T-helper 1 cell treated with Interleukin-12 subunit alpha and Interleukin-12 subunit beta and Interleukin-4 antibody, amounts not matched to agents 30 μg/mL and 1 μg/mL, for 36 hours (primary cell): ENCODE data around the gene ANKS1B.
"Not testable (repeated sequence)": the region's sequence is repeated elsewhere in the genome, so short reads cannot be mapped to it uniquely, and the experiment has no call there.

Source experiments
- H3K27ac Mint-ChIP-seq: one replicate; pipeline ENCODE4 v1.8.0; 2021; ENCODE audit warnings: mild to moderate bottlenecking, mixed read lengths
- H3K27me3 Mint-ChIP-seq: one replicate; pipeline ENCODE4 v1.8.0; 2021; ENCODE audit warnings: low read depth, mixed read lengths
- H3K36me3 Mint-ChIP-seq: one replicate; pipeline ENCODE4 v1.8.0; 2021; ENCODE audit warnings: low read depth, mixed read lengths
- H3K4me1 Mint-ChIP-seq: one replicate; pipeline ENCODE4 v1.8.0; 2021; ENCODE audit warnings: low read depth, mixed read lengths
- H3K4me3 Mint-ChIP-seq: one replicate; pipeline ENCODE4 v1.8.0; 2021; ENCODE audit warnings: mild to moderate bottlenecking, moderate library complexity, mixed read lengths
- H3K9me3 Mint-ChIP-seq: one replicate; pipeline ENCODE4 v1.8.0; 2021; ENCODE audit warnings: mixed read lengths

The ANKS1B gene

GRCh38 chr12:99619389-99620158, 365.2 kb downstream of the ANKS1B start:
- no peaks in the 10 kb centered on the region for H3K9me3 Mint-ChIP-seq
- no peaks in the 10 kb centered on the region for H3K27me3 Mint-ChIP-seq
- no peaks in the 10 kb centered on the region for H3K36me3 Mint-ChIP-seq
- H3K4me1 Mint-ChIP-seq = no peaks in the 10 kb centered on the region
- H3K27ac Mint-ChIP-seq = no peak overlapping the region
- no peak overlapping the region for H3K4me3 Mint-ChIP-seq

- no peaks in the 10 kb centered on the region for H3K27me3 Mint-ChIP-seq
- H3K27ac Mint-ChIP-seq = no peak overlapping the region
- H3K4me1 Mint-ChIP-seq = no peaks in the 10 kb centered on the region
- H3K36me3 Mint-ChIP-seq = no peaks in the 10 kb centered on the region
- H3K9me3 Mint-ChIP-seq = no peaks in the 10 kb centered on the region
- no peak overlapping the region for H3K4me3 Mint-ChIP-seq
These were observed 366.1 kb downstream of the ANKS1B start for GRCh38 chr12:99618657-99619056.

- H3K4me1 Mint-ChIP-seq = no peaks in the 10 kb centered on the region
- no peaks in the 10 kb centered on the region for H3K27me3 Mint-ChIP-seq
- H3K27ac Mint-ChIP-seq = no peak overlapping the region
- no peaks in the 10 kb centered on the region for H3K36me3 Mint-ChIP-seq
- no peak overlapping the region for H3K4me3 Mint-ChIP-seq
- H3K9me3 Mint-ChIP-seq = no peaks in the 10 kb centered on the region
These were observed 373.1 kb downstream of the ANKS1B start for GRCh38 chr12:99611599-99611998.

- no peak overlapping the region for H3K4me3 Mint-ChIP-seq
These were observed 373.6 kb downstream of the ANKS1B start for GRCh38 chr12:99611117-99611516.

GRCh38 chr12:99609455-99610181, 375.1 kb downstream of the ANKS1B start:
- H3K4me1 Mint-ChIP-seq = no peaks in the 10 kb centered on the region
- H3K36me3 Mint-ChIP-seq = no peaks in the 10 kb centered on the region
- no peak overlapping the region for H3K27ac Mint-ChIP-seq
- no peak overlapping the region for H3K4me3 Mint-ChIP-seq
- no peaks in the 10 kb centered on the region for H3K9me3 Mint-ChIP-seq
- H3K27me3 Mint-ChIP-seq = no peaks in the 10 kb centered on the region

More at GRCh38 chr12:99611117-99611516, 373.6 kb downstream of the ANKS1B start:
- no peaks in the 10 kb centered on the region for H3K4me1 Mint-ChIP-seq
- H3K27ac Mint-ChIP-seq = no peak overlapping the region
- no peaks in the 10 kb centered on the region for H3K36me3 Mint-ChIP-seq
- H3K9me3 Mint-ChIP-seq = no peaks in the 10 kb centered on the region
- H3K27me3 Mint-ChIP-seq = no peaks in the 10 kb centered on the region

GRCh38 chr12:99600388-99600787, 384.3 kb downstream of the ANKS1B start:
- no peaks in the 10 kb centered on the region for H3K36me3 Mint-ChIP-seq
- no peaks in the 10 kb centered on the region for H3K4me1 Mint-ChIP-seq
- no peak overlapping the region for H3K27ac Mint-ChIP-seq
- no peak overlapping the region for H3K4me3 Mint-ChIP-seq
- H3K27me3 Mint-ChIP-seq = no peaks in the 10 kb centered on the region
- no peaks in the 10 kb centered on the region for H3K9me3 Mint-ChIP-seq

- Mint-ChIP-seq H3K27me3 (no peaks in the 10 kb centered on the region), H3K4me3 (no peak overlapping the region), H3K36me3 (no peaks in the 10 kb centered on the region), H3K27ac (no peak overlapping the region), H3K4me1 (no peaks in the 10 kb centered on the region), H3K9me3 (no peaks in the 10 kb centered on the region)
These were observed 386.0 kb downstream of the ANKS1B start for GRCh38 chr12:99598785-99599184.

GRCh38 chr12:99596762-99597161, 388.0 kb downstream of the ANKS1B start:
- no peak overlapping the region for H3K27ac Mint-ChIP-seq
- no peaks in the 10 kb centered on the region for H3K27me3 Mint-ChIP-seq
- H3K36me3 Mint-ChIP-seq = no peaks in the 10 kb centered on the region
- no peaks in the 10 kb centered on the region for H3K4me1 Mint-ChIP-seq
- no peaks in the 10 kb centered on the region for H3K9me3 Mint-ChIP-seq
- no peak overlapping the region for H3K4me3 Mint-ChIP-seq

GRCh38 chr12:99577125-99577524, 407.6 kb downstream of the ANKS1B start:
- H3K4me3 Mint-ChIP-seq, H3K36me3 Mint-ChIP-seq, H3K27me3 Mint-ChIP-seq, H3K9me3 Mint-ChIP-seq, H3K27ac Mint-ChIP-seq, H3K4me1 Mint-ChIP-seq: not testable (repeated sequence)

GRCh38 chr12:99573980-99574379, 410.8 kb downstream of the ANKS1B start:
- Mint-ChIP-seq H3K27ac (no peak overlapping the region), H3K4me3 (no peak overlapping the region), H3K27me3 (no peaks in the 10 kb centered on the region), H3K36me3 (no peaks in the 10 kb centered on the region), H3K4me1 (no peaks in the 10 kb centered on the region), H3K9me3 (peaks cover 2% of the 10 kb centered on the region)

GRCh38 chr12:99567072-99567471, 417.7 kb downstream of the ANKS1B start:
- H3K27ac Mint-ChIP-seq = no peak overlapping the region
- H3K9me3 Mint-ChIP-seq = peaks cover 7% of the 10 kb centered on the region
- H3K4me1 Mint-ChIP-seq = no peaks in the 10 kb centered on the region
- H3K4me3 Mint-ChIP-seq = no peak overlapping the region
- H3K36me3 Mint-ChIP-seq = no peaks in the 10 kb centered on the region
- H3K27me3 Mint-ChIP-seq = no peaks in the 10 kb centered on the region

- H3K9me3 Mint-ChIP-seq = peaks cover 8% of the 10 kb centered on the region
- H3K4me1 Mint-ChIP-seq = no peaks in the 10 kb centered on the region
- no peaks in the 10 kb centered on the region for H3K27me3 Mint-ChIP-seq
- no peak overlapping the region for H3K4me3 Mint-ChIP-seq
- no peaks in the 10 kb centered on the region for H3K36me3 Mint-ChIP-seq
- H3K27ac Mint-ChIP-seq = no peak overlapping the region
These were observed 426.6 kb downstream of the ANKS1B start for GRCh38 chr12:99558109-99558508.

- no peak overlapping the region for H3K4me3 Mint-ChIP-seq
- H3K4me1 Mint-ChIP-seq = no peaks in the 10 kb centered on the region
- H3K27ac Mint-ChIP-seq = no peak overlapping the region
- no peaks in the 10 kb centered on the region for H3K27me3 Mint-ChIP-seq
- no peaks in the 10 kb centered on the region for H3K36me3 Mint-ChIP-seq
- H3K9me3 Mint-ChIP-seq = peaks cover 8% of the 10 kb centered on the region
These were observed 431.3 kb downstream of the ANKS1B start for GRCh38 chr12:99553461-99553860.

- no peaks in the 10 kb centered on the region for H3K9me3 Mint-ChIP-seq
- H3K36me3 Mint-ChIP-seq = no peaks in the 10 kb centered on the region
- H3K4me1 Mint-ChIP-seq = no peaks in the 10 kb centered on the region
- no peak overlapping the region for H3K4me3 Mint-ChIP-seq
- H3K27ac Mint-ChIP-seq = no peak overlapping the region
- H3K27me3 Mint-ChIP-seq = no peaks in the 10 kb centered on the region
These were observed 432.7 kb downstream of the ANKS1B start for GRCh38 chr12:99552022-99552421.

- H3K4me1 Mint-ChIP-seq = no peaks in the 10 kb centered on the region
- H3K36me3 Mint-ChIP-seq = no peaks in the 10 kb centered on the region
- H3K27ac Mint-ChIP-seq = no peak overlapping the region
- no peaks in the 10 kb centered on the region for H3K9me3 Mint-ChIP-seq
- no peak overlapping the region for H3K4me3 Mint-ChIP-seq
- H3K27me3 Mint-ChIP-seq = no peaks in the 10 kb centered on the region
These were observed 435.1 kb downstream of the ANKS1B start for GRCh38 chr12:99549651-99550050.
